Uterus (tissue), 2 donors: Measurements from ENCODE around the gene CTIF.

Experiments
- POLR2A ChIP-seq, 2 donors: fragments of 450-650 bp; IDR thresholded peaks; one replicate each; pipeline ENCODE4 v1.6.1; 2016; ENCODE audit warnings: antibody characterized with exemption in 2 of 2, mild to moderate bottlenecking in 1 of 2, moderate library complexity in 1 of 2
- TF ChIP-seq, protein P1 (sequence below), 4 experiments: fragments of 200-600 bp in 2 of 4; fragments of 450-650 bp in 2 of 4; sonication (generic) in 2 of 4; IDR thresholded peaks; one replicate each; pipeline ENCODE4 v1.5.1; 2016 to 2019; ENCODE audit warnings: antibody characterized with exemption in 4 of 4, mild to moderate bottlenecking in 2 of 4, moderate library complexity in 1 of 4

DNA sequence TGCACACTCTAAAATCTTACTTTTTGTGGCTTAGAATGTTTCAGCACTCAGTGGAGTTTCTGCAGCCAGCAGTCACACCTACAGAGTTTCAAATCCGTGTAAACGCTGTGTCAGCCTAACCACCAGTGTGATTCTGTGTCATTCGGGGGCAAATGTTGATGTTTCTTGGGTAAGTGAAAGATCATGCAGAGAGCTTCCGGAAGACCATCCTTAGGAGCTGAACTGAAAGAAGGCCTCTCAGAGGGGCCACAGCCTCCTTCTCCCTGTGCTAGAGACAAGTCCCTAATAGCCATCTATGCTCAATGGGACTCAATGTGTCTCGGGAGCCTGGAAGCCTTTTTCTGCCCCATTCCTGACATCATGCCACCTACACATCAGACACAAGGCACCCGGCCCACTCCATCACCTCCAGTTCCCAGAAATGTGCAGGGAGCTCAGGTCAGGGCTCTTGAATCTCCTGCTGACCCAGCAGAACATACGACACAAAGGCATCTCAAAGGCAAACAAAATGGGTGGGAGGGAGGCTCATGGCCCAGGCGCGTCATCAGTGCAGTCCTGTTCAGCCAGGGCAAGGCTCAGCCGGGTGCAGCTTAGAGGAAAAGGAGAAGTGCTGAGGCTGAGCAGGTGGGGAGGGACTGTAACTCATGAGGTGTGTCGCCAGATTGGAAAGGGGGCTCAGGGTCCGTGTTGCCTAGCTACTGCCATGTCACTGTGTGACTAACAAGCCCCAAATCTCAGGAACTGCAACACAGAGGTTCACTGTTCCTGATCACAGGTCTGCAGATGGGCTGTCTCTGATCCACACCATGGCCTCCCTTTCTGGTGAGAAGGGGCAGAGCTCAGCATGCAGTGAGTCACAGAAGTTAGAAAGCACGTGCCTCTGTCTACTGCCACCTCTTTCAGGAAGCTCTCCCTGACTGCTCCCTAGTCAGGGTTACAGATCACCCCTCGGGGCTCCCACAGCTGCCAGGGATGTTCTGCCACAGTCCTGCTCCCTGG, 329.9 kb downstream of the CTIF start:
- TF ChIP-seq, protein P1, sequence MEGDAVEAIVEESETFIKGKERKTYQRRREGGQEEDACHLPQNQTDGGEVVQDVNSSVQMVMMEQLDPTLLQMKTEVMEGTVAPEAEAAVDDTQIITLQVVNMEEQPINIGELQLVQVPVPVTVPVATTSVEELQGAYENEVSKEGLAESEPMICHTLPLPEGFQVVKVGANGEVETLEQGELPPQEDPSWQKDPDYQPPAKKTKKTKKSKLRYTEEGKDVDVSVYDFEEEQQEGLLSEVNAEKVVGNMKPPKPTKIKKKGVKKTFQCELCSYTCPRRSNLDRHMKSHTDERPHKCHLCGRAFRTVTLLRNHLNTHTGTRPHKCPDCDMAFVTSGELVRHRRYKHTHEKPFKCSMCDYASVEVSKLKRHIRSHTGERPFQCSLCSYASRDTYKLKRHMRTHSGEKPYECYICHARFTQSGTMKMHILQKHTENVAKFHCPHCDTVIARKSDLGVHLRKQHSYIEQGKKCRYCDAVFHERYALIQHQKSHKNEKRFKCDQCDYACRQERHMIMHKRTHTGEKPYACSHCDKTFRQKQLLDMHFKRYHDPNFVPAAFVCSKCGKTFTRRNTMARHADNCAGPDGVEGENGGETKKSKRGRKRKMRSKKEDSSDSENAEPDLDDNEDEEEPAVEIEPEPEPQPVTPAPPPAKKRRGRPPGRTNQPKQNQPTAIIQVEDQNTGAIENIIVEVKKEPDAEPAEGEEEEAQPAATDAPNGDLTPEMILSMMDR (IDR thresholded peaks at IDR 0.05) = no peak
- TF ChIP-seq POLR2A (IDR thresholded peaks at IDR 0.05) = no peak
